K562 (cell line): Measurements from ENCODE around the gene SPTBN4. TPM values are rescaled to one million over a fixed set of nuclear protein-coding genes. Genes with fewer than 3 reads are reported as not detected.

ENCODE experiments used
- ASH1L ChIP-seq: fragments of 450-650 bp; IDR thresholded peaks from 2 replicates; pipeline ENCODE4 v1.6.1; 2018; ENCODE audit warnings: borderline replicate concordance, mild to moderate bottlenecking, low read depth; ENCODE audit not compliant: partially characterized antibody
- CTBP1 ChIP-seq: fragments of 450-650 bp; IDR thresholded peaks from 2 replicates; pipeline ENCODE4 v1.6.1; 2016; ENCODE audit warnings: borderline replicate concordance
- FOXA1 ChIP-seq: fragments of 450-650 bp; IDR thresholded peaks from 2 replicates; pipeline ENCODE4 v1.6.1; 2016; ENCODE audit warnings: mild to moderate bottlenecking, borderline replicate concordance
- NCOA4 ChIP-seq: fragments of 450-650 bp; IDR thresholded peaks from 2 replicates; pipeline ENCODE4 v1.6.1; 2018; ENCODE audit warnings: mild to moderate bottlenecking; ENCODE audit not compliant: partially characterized antibody
- NFXL1 ChIP-seq: fragments of 450-650 bp; formaldehyde crosslinking; IDR thresholded peaks from 2 replicates; pipeline ENCODE4 v1.4.0; 2021; ENCODE audit warnings: mild to moderate bottlenecking
- NR2C2 ChIP-seq, 2 experiments: fragments of 200-800 bp in 1 of 2; sonication (Bioruptor generic) in 1 of 2; sonication (generic) in 1 of 2; formaldehyde crosslinking in 1 of 2; IDR thresholded peaks; 2 replicates each; pipeline versions ENCODE4 v1.6.1 to v1.8.0; 2016 to 2022; ENCODE audit warnings: mild to moderate bottlenecking in 1 of 2, missing compliant biosample characterization in 1 of 2, missing genetic modification characterization in 1 of 2, missing genetic modification reagents in 1 of 2
- POLR3G ChIP-seq: IDR thresholded peaks from 2 replicates; pipeline ENCODE4 v1.6.1; 2011; ENCODE audit not compliant: insufficient read length, insufficient replicate concordance; ENCODE audit errors: extremely low read depth
- PRMT5 ChIP-seq: sonication (generic); formaldehyde crosslinking; IDR thresholded peaks from 2 replicates; pipeline ENCODE4 v1.5.0; 2020; ENCODE audit warnings: missing genetic modification reagents
- SAP30 ChIP-seq: fragments of 200-600 bp; sonication (generic); IDR thresholded peaks from 2 replicates; pipeline ENCODE4 v1.6.1; 2012; ENCODE audit warnings: borderline replicate concordance, low read depth, mild to moderate bottlenecking, moderate library complexity, low read length, control low read depth, inconsistent platforms; ENCODE audit not compliant: insufficient read depth, poor library complexity, severe bottlenecking
- SMAD3 ChIP-seq: fragments of 450-650 bp; formaldehyde crosslinking; conservative IDR thresholded peaks from 2 replicates; pipeline ENCODE4 v1.4.0; 2020; ENCODE audit warnings: mild to moderate bottlenecking
- STAG1 ChIP-seq: sonication (generic); formaldehyde crosslinking; IDR thresholded peaks from 2 replicates; pipeline ENCODE4 v1.5.0; 2020; ENCODE audit warnings: missing genetic modification reagents, borderline replicate concordance
- TCF7L2 ChIP-seq: fragments of 150-350 bp; IDR thresholded peaks from 2 replicates; pipeline ENCODE4 v1.6.1; 2016; ENCODE audit warnings: low read depth, mild to moderate bottlenecking, low read length, moderate library complexity
- ZNF311 ChIP-seq: fragments of 250-450 bp; sonication (Bioruptor Pico); IDR thresholded peaks from 2 replicates; pipeline ENCODE4 v1.4.0; 2020; ENCODE audit warnings: mild to moderate bottlenecking, moderate library complexity
- ZNF384 ChIP-seq: IDR thresholded peaks from 2 replicates; pipeline ENCODE4 v1.6.1; 2012; ENCODE audit warnings: low read depth, low read length, improper control_type of control experiment
- ZNF551 ChIP-seq: fragments of 250-450 bp; sonication (Bioruptor Pico); IDR thresholded peaks from 2 replicates; pipeline ENCODE4 v1.5.0; 2021; ENCODE audit warnings: mild to moderate bottlenecking, moderate library complexity
- polyA plus RNA-seq, 8 experiments: library from polyadenylated mRNA; depleted of rRNA in 4 of 8; stranded (reverse) in 5 of 8; unstranded in 3 of 8; fragments of >200 nt; fragmentation: Nextera tagmentation in 2 of 8; fragmentation: Illumina TruSeq in 1 of 8; extraction: Ambion mirVana in 2 of 8; extraction: Trizol in 1 of 8; gene quantifications; 2 replicates each; pipeline versions ENCODE4 v1.2.1 to v1.2.3, GENCODE V29; 2011 to 2014; ENCODE audit warnings: inconsistent platforms in 1 of 8, missing spikeins in 1 of 8
- total RNA-seq, 7 experiments: library from RNA; depleted of rRNA in 6 of 7; stranded (reverse); fragments of >200 nt in 6 of 7; fragmentation: Illumina TruSeq in 2 of 7; extraction: Trizol in 2 of 7; gene quantifications; 2 replicates each; pipeline versions ENCODE4 v1.2.1 to v1.2.3, GENCODE V29; 2011 to 2021; ENCODE audit warnings: low replicate concordance in 1 of 7
- TF ChIP-seq, protein P1 (sequence below): fragments of 200-400 bp; formaldehyde crosslinking; IDR thresholded peaks from 2 replicates; pipeline ENCODE4 v1.6.1; 2017; ENCODE audit warnings: mild to moderate bottlenecking, low read depth, low read length, moderate library complexity
- TF ChIP-seq, protein P2 (sequence below): fragments of 250-450 bp; sonication (Bioruptor Pico); IDR thresholded peaks from 2 replicates; pipeline ENCODE4 v1.4.0; 2020
- TF ChIP-seq, protein P3 (sequence below): fragments of 250-450 bp; sonication (Bioruptor Pico); IDR thresholded peaks from 2 replicates; pipeline ENCODE4 v1.8.0; 2022; ENCODE audit warnings: moderate library complexity, mild to moderate bottlenecking, inconsistent platforms
- TF ChIP-seq, protein P4 (sequence below): fragments of 250-450 bp; sonication (Bioruptor Pico); IDR thresholded peaks from 2 replicates; pipeline ENCODE4 v1.4.0; 2020; ENCODE audit warnings: mild to moderate bottlenecking
- TF ChIP-seq, protein P5 (sequence below): fragments of 450-650 bp; formaldehyde crosslinking; IDR thresholded peaks from 2 replicates; pipeline ENCODE4 v1.4.0; 2020; ENCODE audit warnings: mild to moderate bottlenecking

The SPTBN4 gene
- total and polyA plus RNA-seq, 9 of the 15 experiments (the other 6 are each of a cell fraction or from before 2014, with no cell fraction given) = 0.01 to 1.5 (median 0.86) TPM

DNA sequence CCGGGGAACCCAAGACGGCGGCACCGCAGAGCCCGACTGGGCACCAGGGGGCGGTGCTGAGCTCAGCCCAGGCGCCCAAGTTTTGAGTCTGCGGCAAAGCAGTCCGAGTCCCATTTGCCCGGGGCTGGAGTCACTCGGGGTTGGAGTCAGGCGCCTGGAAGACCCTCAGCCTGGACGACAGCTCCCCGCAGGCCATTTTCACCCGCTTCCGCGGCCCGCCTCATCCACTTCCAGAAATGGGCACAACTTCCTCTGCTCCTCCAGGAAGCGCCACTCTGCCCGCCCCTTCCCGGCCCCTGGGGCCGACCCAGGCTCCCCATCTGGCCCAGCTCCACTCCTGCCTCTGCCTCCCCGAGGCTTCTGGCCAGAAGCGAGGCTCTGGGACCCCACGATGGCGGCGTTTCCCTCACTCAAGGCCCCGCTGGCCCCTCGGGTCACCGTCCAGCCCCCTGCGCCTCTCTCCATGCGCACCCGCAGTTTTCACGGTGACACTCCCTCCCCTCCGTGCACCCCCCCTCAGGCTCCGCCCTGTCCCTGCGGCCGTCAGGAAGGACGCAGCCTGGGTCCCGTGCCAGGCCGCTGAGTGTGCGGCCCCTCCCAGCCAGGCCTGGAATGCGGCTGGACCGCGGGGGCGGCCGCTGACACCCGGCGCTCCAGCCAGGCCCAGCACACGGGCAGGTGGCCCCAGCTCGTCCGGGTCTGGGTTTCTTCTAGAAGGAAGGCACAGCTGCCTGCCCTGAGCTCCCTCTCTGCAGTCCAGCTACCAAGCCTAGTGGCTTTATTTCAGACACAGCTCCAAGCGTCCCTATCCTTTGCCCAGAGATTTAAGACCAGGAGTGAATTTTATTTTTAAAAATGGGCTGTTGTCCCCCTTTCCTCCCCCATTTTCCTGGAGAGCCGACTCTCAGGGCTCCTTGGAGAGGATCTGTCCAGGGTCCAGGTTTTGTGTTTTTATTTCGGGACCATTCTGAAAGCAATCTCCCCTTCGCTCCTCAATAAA lies 45.7 kb upstream of the SPTBN4 start (continued):
- TF ChIP-seq, protein P1, sequence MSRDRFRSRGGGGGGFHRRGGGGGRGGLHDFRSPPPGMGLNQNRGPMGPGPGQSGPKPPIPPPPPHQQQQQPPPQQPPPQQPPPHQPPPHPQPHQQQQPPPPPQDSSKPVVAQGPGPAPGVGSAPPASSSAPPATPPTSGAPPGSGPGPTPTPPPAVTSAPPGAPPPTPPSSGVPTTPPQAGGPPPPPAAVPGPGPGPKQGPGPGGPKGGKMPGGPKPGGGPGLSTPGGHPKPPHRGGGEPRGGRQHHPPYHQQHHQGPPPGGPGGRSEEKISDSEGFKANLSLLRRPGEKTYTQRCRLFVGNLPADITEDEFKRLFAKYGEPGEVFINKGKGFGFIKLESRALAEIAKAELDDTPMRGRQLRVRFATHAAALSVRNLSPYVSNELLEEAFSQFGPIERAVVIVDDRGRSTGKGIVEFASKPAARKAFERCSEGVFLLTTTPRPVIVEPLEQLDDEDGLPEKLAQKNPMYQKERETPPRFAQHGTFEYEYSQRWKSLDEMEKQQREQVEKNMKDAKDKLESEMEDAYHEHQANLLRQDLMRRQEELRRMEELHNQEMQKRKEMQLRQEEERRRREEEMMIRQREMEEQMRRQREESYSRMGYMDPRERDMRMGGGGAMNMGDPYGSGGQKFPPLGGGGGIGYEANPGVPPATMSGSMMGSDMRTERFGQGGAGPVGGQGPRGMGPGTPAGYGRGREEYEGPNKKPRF = no peak
- TF ChIP-seq ZNF311 (no peak), ZNF384 (no peak), ASH1L (no peak), NFXL1 (no peak), FOXA1 (no peak), ZNF551 (CRISPR knock-in tag) (no peak), SMAD3 (CRISPR knock-in tag) (no peak; the same call in 1 of the 2 replicates), POLR3G (no peak), NR2C2 (CRISPR knock-in tag; IDR thresholded peaks at IDR 0.05) (no peak), NR2C2 (tag; IDR thresholded peaks at IDR 0.05) (peak; percentile 23; the same call in 1 of the 2 replicates), NCOA4 (no peak), TCF7L2 (no peak), STAG1 (CRISPR knock-in tag) (no peak; the same call in 1 of the 2 replicates), CTBP1 (peak; percentile 94), PRMT5 (CRISPR knock-in tag) (no peak), SAP30 (peak; percentile 61)
- TF ChIP-seq, protein P2, sequence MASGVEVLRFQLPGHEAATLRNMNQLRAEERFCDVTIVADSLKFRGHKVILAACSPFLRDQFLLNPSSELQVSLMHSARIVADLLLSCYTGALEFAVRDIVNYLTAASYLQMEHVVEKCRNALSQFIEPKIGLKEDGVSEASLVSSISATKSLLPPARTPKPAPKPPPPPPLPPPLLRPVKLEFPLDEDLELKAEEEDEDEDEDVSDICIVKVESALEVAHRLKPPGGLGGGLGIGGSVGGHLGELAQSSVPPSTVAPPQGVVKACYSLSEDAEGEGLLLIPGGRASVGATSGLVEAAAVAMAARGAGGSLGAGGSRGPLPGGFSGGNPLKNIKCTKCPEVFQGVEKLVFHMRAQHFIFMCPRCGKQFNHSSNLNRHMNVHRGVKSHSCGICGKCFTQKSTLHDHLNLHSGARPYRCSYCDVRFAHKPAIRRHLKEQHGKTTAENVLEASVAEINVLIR = no peak
- TF ChIP-seq, protein P3, sequence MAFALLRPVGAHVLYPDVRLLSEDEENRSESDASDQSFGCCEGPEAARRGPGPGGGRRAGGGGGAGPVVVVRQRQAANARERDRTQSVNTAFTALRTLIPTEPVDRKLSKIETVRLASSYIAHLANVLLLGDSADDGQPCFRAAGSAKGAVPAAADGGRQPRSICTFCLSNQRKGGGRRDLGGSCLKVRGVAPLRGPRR = no peak
- TF ChIP-seq, protein P4, sequence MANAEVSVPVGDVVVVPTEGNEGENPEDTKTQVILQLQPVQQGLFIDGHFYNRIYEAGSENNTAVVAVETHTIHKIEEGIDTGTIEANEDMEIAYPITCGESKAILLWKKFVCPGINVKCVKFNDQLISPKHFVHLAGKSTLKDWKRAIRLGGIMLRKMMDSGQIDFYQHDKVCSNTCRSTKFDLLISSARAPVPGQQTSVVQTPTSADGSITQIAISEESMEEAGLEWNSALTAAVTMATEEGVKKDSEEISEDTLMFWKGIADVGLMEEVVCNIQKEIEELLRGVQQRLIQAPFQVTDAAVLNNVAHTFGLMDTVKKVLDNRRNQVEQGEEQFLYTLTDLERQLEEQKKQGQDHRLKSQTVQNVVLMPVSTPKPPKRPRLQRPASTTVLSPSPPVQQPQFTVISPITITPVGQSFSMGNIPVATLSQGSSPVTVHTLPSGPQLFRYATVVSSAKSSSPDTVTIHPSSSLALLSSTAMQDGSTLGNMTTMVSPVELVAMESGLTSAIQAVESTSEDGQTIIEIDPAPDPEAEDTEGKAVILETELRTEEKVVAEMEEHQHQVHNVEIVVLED (CRISPR knock-in tag) = peak; percentile 73
- TF ChIP-seq, protein P5, sequence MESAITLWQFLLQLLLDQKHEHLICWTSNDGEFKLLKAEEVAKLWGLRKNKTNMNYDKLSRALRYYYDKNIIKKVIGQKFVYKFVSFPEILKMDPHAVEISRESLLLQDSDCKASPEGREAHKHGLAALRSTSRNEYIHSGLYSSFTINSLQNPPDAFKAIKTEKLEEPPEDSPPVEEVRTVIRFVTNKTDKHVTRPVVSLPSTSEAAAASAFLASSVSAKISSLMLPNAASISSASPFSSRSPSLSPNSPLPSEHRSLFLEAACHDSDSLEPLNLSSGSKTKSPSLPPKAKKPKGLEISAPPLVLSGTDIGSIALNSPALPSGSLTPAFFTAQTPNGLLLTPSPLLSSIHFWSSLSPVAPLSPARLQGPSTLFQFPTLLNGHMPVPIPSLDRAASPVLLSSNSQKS (CRISPR knock-in tag) = no peak
